ENCODE measurements around the gene ZFAND3. TPM values are rescaled to one million over a fixed set of nuclear protein-coding genes. Genes with fewer than 3 reads are reported as not detected.
A peak's percentile ranks its signal among the peaks of the same experiment; 100 is the strongest.

ZFAND3 gene, protein sequence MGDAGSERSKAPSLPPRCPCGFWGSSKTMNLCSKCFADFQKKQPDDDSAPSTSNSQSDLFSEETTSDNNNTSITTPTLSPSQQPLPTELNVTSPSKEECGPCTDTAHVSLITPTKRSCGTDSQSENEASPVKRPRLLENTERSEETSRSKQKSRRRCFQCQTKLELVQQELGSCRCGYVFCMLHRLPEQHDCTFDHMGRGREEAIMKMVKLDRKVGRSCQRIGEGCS
- polyA plus RNA-seq (2012; ENCODE audit: insufficient read depth, insufficient read length): 30.8 TPM

- DNase-seq (ENCODE audit: low read depth, low spot score): peak; percentile 89
- H3K4me3 ChIP-seq (ENCODE audit: low read length): peak within 1 kb of the TSS; percentile 93
These were observed at the start of gene ZFAND3 for GRCh38 chr6:37819177-37819801. ZFAND3 (plus strand) TSS chr6:37819727; CDS start chr6:37819946, 219 bp downstream.

- DNase-seq (ENCODE audit: low read depth, low spot score): no peak
- H3K4me3 ChIP-seq (ENCODE audit: low read length): no peak overlapping the region
These were observed 45.4 kb upstream of the ZFAND3 start for GRCh38 chr6:37774028-37774680.

DNA sequence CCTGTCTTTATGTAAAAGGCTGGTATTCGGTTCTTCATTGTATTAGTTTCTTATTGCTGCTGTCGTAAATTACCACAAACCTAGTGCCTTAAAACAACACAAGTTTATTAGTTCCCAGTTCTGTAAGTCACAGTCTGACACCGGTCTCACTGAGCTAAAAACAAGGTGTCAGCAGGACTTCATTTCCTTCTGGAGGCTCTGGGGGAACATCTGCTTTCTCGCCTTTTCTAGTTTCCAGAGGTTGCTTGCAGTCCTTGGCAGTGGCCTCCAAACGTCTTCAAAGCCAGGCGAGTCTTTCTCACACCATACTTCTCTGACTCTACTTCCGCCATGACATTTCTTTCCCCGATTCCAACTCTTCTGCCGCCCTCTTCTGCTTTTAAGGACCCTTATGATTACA, 43.0 kb upstream of the ZFAND3 start:
- no peak for DNase-seq (ENCODE audit: low read depth, low spot score)
- H3K4me3 ChIP-seq (ENCODE audit: low read length): no peak overlapping the region

DNA sequence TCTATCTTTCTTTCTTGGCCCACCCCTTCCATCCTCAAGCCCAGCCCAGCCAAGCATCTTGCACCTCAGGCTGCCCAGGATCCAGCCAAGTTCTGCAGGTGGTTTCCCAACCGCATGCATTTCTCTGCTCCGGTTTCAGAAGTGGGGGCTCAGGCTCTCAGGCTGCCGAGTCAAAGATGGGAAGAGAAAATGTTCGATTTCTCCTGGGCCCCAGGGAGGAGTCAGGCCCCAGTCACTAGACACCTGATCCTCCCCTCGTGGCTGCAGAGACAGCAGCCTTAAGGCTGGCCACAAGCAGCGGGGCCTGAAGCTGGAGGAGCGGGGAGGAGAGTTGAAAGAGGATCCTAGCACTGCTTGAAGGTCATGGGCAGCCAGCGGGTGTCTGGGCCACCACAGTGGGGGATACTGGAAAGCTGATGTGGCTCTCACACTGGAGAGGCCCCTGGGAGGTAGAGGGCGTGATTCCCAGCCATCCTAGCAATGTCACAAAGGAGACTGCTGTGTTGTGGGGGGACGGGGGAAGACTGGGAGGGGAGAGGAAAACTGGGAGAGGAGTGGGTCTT, 42.2 kb upstream of the ZFAND3 start:
- no peak overlapping the region for H3K4me3 ChIP-seq (ENCODE audit: low read length)
- DNase-seq (ENCODE audit: low read depth, low spot score): no peak

GRCh38 chr6:37779111-37779800, 40.3 kb upstream of the ZFAND3 start:
- DNase-seq (ENCODE audit: low read depth, low spot score): no peak
- H3K4me3 ChIP-seq (ENCODE audit: low read length): no peak overlapping the region

DNA sequence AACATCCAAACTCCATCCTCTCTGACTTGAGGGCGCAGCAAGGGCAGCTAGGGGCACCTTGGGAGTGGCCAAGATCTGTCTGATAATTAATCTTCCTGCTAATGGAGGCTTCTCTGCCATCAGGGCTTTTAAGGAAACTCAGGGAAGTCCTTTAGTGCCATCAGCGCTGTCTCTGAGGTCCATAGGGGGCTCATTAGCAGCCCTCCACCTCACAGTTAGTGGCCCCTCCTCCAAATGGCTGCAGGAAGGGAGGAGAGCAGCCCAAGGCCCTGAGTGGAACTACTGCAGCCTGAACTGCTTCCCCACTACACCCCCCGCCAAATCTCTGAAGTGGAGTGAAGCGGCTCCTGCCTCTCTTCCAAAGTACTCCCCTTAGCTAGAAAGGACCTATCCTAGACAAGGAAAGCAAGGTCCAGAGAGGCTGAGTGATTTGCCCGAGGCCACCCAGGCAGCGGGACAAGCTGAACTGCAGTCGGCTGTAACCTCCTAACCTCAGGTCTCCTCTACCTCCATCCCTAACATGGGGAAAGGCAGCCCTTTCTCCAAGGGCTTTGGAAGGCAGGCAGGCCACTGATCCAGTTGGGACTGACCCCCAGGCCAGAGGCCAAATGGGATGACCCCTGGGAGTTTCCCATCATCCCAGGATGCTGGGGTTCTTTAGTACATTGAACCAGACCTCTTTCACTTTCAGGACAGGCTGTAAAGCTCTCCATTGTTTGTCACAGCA, 39.5 kb upstream of the ZFAND3 start:
- H3K4me3 ChIP-seq (ENCODE audit: low read length): no peak overlapping the region
- no peak for DNase-seq (ENCODE audit: low read depth, low spot score)

DNA sequence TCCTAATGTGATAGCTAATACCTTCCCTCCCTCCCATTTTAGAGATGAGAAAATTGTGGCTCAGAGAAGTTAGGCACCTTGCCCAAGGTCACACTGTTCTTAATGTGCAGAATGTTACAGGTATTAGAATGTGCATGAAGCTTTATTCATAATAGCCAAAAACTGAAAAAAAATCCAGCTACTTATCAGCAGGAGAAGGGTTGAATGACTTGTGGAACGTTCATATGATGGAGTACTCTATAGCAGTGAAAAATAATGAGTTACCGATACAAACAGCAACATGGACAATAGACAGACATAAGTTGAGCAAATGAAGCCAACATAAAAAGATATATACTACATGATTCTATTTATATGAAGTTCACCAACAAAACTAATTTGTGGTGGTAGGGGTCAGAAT, 37.7 kb upstream of the ZFAND3 start:
- DNase-seq (ENCODE audit: low read depth, low spot score): no peak
- no peak overlapping the region for H3K4me3 ChIP-seq (ENCODE audit: low read length)

DNA sequence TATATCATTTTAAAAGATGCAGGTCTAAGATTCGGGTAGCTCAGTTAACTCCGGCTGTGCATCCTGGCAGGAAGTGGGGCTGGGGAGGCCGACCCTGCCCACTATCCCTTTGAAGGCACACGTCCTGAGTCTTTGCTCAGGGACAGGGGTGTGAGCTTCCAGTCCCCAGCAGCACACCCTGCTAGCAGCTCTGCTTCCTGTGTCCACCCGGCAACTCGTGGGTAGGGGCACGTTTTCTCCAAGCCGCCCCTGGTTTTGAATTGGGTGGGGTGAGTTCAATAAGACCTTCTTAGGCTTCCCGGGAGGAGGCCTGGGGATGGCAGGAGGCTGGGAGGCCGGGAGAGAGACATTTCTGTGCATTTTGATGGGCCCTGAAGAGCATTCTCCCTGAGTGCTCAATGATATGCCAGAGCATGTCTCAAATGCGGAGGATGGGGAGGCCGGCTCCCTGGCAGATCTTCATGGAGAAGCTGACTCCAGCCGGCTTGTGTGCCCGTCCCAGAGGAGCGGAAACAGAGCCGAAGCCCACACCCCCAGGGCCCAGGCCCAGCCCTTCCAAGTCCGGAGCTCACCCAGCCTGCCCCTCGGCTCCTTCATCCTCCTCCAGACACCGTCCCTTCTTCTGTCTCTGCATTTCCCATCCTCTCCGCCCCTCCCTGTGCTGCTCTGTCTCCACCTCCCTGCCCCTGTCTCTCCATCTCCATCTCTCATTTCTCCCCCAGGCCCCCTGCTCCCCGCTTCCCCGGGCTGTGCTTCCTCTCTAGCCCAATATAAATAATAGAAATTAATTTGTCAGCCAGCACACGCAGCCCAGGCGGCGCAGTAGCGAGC, 36.3 kb upstream of the ZFAND3 start:
- no peak overlapping the region for H3K4me3 ChIP-seq (ENCODE audit: low read length)
- no peak for DNase-seq (ENCODE audit: low read depth, low spot score)

- DNase-seq (ENCODE audit: low read depth, low spot score): no peak
- no peak overlapping the region for H3K4me3 ChIP-seq (ENCODE audit: low read length)
These were observed 35.5 kb upstream of the ZFAND3 start for GRCh38 chr6:37783856-37784584.

DNA sequence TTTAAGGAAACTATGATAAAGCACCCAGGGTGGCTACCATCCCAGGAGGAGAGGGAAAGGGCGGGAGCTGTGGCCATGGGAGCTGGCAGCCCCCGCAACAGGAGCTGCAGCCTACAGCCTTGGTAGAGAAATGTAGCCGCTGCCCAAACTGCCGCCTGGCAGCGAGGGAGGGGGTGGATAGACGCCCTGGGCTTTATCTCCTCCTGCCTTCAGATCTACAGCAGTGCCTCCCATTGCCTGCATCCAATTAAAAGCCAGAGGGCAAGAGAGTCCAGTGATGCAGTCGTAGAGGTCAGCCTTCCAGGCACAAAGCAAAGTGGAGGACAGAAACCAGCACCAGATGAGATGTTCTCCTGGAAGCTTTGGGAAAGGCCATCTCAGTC, 35.0 kb upstream of the ZFAND3 start:
- H3K4me3 ChIP-seq (ENCODE audit: low read length): no peak overlapping the region
- DNase-seq (ENCODE audit: low read depth, low spot score): no peak

DNA sequence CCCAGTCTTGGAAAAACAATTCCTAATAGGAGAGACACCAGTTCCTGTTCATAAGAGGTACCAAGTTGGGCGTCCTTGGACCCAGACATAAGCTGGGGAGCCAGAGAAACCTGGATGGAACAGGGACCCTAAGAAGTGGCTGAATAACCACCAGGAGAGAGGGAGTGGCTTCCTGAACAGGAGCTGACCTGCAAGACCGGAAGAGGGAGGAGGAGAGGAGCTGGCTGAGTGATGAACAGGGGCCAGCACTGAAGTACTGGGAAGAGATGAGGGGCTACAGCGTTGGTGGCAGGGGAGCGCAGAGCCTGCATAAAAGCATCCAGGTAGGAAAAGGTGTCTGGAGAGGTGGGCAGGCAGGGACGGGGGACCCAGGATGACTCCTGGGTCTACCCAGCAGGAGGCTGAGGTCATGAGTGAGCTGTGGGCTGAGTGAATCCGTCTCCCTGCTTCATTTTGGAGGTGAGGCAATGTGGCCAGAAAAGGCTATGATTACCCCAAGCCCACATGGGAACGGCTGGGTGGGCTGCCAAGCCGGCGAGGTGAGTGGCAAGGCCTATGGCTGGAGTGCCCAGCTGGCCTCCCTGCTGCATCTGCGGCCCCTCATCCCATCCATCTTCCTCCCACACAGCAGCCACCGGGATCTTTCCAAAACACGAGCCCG, 34.4 kb upstream of the ZFAND3 start:
- no peak overlapping the region for H3K4me3 ChIP-seq (ENCODE audit: low read length)

GRCh38 chr6:37785663-37786270, 33.8 kb upstream of the ZFAND3 start:
- DNase-seq (ENCODE audit: low read depth, low spot score): no peak
- no peak overlapping the region for H3K4me3 ChIP-seq (ENCODE audit: low read length)

More for the DNA sequence above, 34.4 kb upstream of the ZFAND3 start:
- no peak for DNase-seq (ENCODE audit: low read depth, low spot score)

DNA sequence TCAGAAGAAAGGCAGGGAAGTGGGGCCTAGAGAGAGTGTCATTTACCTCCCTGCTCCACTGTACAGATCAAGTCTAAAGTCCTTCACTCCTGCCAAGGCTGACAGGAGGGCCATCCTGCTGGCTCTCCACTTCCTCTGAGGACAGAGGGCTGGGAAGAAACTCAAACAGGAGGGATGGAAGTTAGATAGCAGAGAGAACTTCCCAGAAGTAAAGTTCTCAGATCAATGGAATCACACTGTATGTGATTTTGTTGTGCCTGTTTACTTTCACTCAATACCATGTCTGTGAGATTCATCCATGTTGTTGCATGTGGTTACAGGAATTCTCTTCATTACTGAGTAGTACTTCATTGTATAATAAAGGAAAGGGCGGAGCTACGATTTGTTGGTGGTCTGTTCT, 32.3 kb upstream of the ZFAND3 start:
- no peak for DNase-seq (ENCODE audit: low read depth, low spot score)
- H3K4me3 ChIP-seq (ENCODE audit: low read length): no peak overlapping the region

DNA sequence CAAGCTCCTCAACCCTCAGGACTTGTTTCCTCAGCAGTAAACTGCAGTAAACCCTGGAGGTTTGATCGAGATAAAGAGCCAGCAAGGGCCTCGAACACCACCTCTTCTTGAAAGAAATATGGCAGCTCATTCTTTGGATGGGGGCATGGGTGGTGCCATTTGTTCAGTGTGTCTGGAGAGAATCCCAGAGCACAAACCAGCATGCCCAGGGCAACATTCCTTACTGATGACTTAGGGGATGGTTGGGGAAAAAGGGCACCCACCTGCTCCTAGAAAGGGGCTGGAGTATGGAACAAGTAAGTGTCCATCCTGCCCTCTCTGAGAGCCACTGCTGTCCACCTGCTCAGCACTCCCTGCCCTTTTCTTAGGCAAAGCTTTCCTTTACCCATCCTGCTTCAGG, 31.3 kb upstream of the ZFAND3 start:
- no peak for DNase-seq (ENCODE audit: low read depth, low spot score)
- no peak overlapping the region for H3K4me3 ChIP-seq (ENCODE audit: low read length)

- peak; percentile 57 for DNase-seq (ENCODE audit: low read depth, low spot score)
- H3K4me3 ChIP-seq (ENCODE audit: low read length): no peak overlapping the region
These were observed 28.2 kb upstream of the ZFAND3 start for GRCh38 chr6:37791156-37791919.

DNA sequence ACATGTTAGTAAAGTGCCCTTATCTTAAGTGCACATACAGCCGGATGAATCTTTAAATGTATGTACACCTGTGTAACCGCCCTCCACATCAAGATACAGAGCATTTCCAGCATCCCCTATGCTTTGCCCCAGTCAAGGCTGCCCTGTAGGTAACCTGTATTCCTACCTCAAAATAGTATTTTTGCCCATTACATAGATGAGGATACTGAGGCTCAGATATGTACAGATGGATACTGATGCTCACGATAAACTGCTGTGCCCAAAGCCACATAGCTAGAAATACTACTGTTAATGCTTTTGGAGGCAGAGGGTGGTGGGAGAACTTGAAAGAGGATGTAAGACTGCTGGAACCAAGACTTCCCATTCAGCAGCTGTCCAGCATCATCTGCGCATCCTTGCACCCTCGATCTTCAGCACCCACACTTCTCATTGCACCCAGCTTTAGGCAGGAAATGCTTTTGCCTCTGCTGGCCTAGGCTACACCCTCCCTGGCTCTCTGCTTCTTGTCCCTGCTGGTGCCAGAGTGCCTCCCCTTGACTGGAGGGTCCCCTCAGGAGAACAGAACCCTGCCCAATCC, 27.0 kb upstream of the ZFAND3 start:
- DNase-seq (ENCODE audit: low read depth, low spot score): no peak

More for the DNA sequence above, 27.0 kb upstream of the ZFAND3 start:
- H3K4me3 ChIP-seq (ENCODE audit: low read length): no peak overlapping the region
